ENCODE measurements around the gene WASF2.

DNA sequence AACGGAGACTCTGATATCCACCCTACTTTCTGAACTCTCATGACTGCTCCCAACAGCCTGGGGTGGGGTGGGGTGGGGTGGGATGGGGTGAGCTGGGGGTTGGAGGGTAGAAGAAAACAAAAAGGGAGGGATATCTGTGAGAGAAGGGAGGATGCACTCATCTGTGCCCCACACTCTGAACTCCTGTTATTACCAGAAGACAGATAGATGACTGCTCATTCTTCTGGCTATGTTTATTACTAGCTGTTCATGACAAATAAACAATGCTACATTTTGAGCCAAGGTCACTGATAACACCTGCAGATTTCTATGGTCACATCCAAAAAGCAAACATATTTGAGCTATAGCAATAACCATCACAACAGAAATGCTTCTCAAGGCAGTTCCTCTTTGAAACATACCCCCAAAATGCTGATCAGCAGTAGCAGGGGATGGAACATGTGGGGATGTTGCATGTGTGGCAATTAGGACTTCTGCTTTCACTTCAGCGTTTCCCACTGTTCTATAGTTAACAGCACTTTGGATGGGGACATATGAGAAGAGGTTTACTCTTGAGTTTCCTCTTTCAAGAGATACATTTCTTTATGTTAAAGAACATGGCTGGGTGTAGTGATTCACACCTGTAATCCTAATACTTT is 54.3 kb downstream of the WASF2 start:
- TF ChIP-seq, protein P1, sequence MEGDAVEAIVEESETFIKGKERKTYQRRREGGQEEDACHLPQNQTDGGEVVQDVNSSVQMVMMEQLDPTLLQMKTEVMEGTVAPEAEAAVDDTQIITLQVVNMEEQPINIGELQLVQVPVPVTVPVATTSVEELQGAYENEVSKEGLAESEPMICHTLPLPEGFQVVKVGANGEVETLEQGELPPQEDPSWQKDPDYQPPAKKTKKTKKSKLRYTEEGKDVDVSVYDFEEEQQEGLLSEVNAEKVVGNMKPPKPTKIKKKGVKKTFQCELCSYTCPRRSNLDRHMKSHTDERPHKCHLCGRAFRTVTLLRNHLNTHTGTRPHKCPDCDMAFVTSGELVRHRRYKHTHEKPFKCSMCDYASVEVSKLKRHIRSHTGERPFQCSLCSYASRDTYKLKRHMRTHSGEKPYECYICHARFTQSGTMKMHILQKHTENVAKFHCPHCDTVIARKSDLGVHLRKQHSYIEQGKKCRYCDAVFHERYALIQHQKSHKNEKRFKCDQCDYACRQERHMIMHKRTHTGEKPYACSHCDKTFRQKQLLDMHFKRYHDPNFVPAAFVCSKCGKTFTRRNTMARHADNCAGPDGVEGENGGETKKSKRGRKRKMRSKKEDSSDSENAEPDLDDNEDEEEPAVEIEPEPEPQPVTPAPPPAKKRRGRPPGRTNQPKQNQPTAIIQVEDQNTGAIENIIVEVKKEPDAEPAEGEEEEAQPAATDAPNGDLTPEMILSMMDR (IDR thresholded peaks at IDR 0.05; ENCODE audit: poor library complexity, severe bottlenecking) = no peak
- no peak for TF ChIP-seq EZH2 (IDR thresholded peaks at IDR 0.05; ENCODE audit: borderline replicate concordance, insufficient read depth, low read length, poor library complexity, severe bottlenecking)
- TF ChIP-seq TAF1 (IDR thresholded peaks at IDR 0.05; ENCODE audit: low read depth) = no peak
- TF ChIP-seq RAD21 (conservative IDR thresholded peaks at IDR 0.05) = no peak
